Measurements from ENCODE around the gene VGLL1. TPM values are rescaled to one million over a fixed set of nuclear protein-coding genes. Genes with fewer than 3 reads are reported as not detected.

Gene VGLL1
- total and polyA plus RNA-seq, 10 of the 15 experiments (the other 5 are each of a cell fraction or from before 2014, with no cell fraction given), result not detected

- Histone ChIP-seq H3K79me2 (ENCODE audit: control insufficient read depth, insufficient read depth, low read length) (no peaks in the 10 kb centered on the region), H3K36me3 (ENCODE audit: control insufficient read depth in 2 of 2, insufficient read depth in 2 of 2, low read length in 1 of 2) (no peaks in the 10 kb centered on the region), H3K9me3 (replicated peaks; ENCODE audit: control insufficient read depth, insufficient read depth, low read length) (no peaks in the 10 kb centered on the region), H3K27me3 (replicated peaks in 1 of 2; ENCODE audit: control insufficient read depth in 2 of 2, insufficient read depth in 2 of 2, low read length in 1 of 2) (no peaks in the 10 kb centered on the region), H3K4me2 (ENCODE audit: control insufficient read depth, insufficient read depth) (no peak overlapping the region), H3K4me1 (ENCODE audit: control insufficient read depth, insufficient read depth, low read length) (peaks cover 22% of the 10 kb centered on the region), H3K4me3 (no peak overlapping the region), H3K27ac (ENCODE audit: control insufficient read depth, insufficient read depth) (no peak overlapping the region), H3K9ac (ENCODE audit: control insufficient read depth, insufficient read depth, low read length) (no peak overlapping the region), H2AFZ (ENCODE audit: control insufficient read depth, low read depth, low read length) (no peak overlapping the region), H4K20me1 (ENCODE audit: control insufficient read depth, insufficient read depth) (no peaks in the 10 kb centered on the region)
- ChIA-PET POLR2A (interaction anchor here (0.5 kb wide), 1 partner anchor 384 kb away, joined by 3 read pairs; no protein-coding TSS in a partner anchor), SMC1A (ENCODE audit: uncharacterized antibody, unreplicated experiment) (interaction anchor here (0.6 to 4.3 kb wide), 3 partner anchors 113 to 451 kb away, joined by 3 to 19 read pairs (median 3); no protein-coding TSS in a partner anchor), CTCF (interaction anchor here (0.8 to 1.3 kb wide), 5 partner anchors 11 to 176 kb away, joined by 3 to 6 read pairs (median 5); no protein-coding TSS in a partner anchor), RAD21 (ENCODE audit: unreplicated experiment) (interaction anchor here (0.8 to 1.5 kb wide), 3 partner anchors 43 to 112 kb away, joined by 3 read pairs; no protein-coding TSS in a partner anchor)
- no TSS peak for BruUV-seq (replicated peaks)
- DNase-seq (ENCODE audit: low read depth, low spot score), result no peak
- intact Hi-C loops (cut with micrococcal nuclease; ENCODE audit: unreplicated experiment) (no loop called here), in situ Hi-C loops (cut with MboI) (no loop called here)
- WGBS (ENCODE audit: insufficient coverage, insufficient replicate concordance, low lambda C conversion rate, missing lambda C conversion rate), result 31% methylated on average over 3 of the region's 3 CpGs
- no peak for ATAC-seq
- no peak for FAIRE-seq
- TF ChIP-seq NR2F1 (conservative IDR thresholded peaks at IDR 0.05) (no peak), MXI1 (IDR thresholded peaks at IDR 0.05; ENCODE audit: low read depth, low read length) (no peak), RFX5 (IDR thresholded peaks at IDR 0.05; ENCODE audit: low read depth, low read length) (no peak), ELK1 (IDR thresholded peaks at IDR 0.05; ENCODE audit: low read depth, low read length) (no peak), CBX5 (IDR thresholded peaks at IDR 0.05; ENCODE audit: low read depth) (no peak), NFXL1 (IDR thresholded peaks at IDR 0.05; ENCODE audit: borderline replicate concordance) (no peak), TBL1XR1 (IDR thresholded peaks at IDR 0.05; ENCODE audit: low read depth, low read length) (no peak), KDM1A (IDR thresholded peaks at IDR 0.05; ENCODE audit: borderline replicate concordance) (no peak), E2F4 (IDR thresholded peaks at IDR 0.05; ENCODE audit: low read depth, low read length) (no peak), ZBTB40 (IDR thresholded peaks at IDR 0.05; ENCODE audit: borderline replicate concordance) (no peak), FOS (IDR thresholded peaks at IDR 0.05; ENCODE audit: borderline replicate concordance, extremely low read depth, insufficient read length) (no peak), ZBTB4 (CRISPR knock-in tag; IDR thresholded peaks at IDR 0.05) (no peak), RAD21 (IDR thresholded peaks at IDR 0.05; ENCODE audit: insufficient read depth, low read depth, low read length) (no peak), EP300 (IDR thresholded peaks at IDR 0.05; ENCODE audit: borderline replicate concordance in 1 of 2, control insufficient read depth in 1 of 2, low read depth in 2 of 2, low read length in 2 of 2) (no peak), NR2C1 (IDR thresholded peaks at IDR 0.05) (no peak)
Observed at GRCh38 chrX:136582624-136583023, 50.6 kb downstream of the VGLL1 start.

All from GM12878 (cell line).